ENCODE data around the gene CAPN12.

DNA sequence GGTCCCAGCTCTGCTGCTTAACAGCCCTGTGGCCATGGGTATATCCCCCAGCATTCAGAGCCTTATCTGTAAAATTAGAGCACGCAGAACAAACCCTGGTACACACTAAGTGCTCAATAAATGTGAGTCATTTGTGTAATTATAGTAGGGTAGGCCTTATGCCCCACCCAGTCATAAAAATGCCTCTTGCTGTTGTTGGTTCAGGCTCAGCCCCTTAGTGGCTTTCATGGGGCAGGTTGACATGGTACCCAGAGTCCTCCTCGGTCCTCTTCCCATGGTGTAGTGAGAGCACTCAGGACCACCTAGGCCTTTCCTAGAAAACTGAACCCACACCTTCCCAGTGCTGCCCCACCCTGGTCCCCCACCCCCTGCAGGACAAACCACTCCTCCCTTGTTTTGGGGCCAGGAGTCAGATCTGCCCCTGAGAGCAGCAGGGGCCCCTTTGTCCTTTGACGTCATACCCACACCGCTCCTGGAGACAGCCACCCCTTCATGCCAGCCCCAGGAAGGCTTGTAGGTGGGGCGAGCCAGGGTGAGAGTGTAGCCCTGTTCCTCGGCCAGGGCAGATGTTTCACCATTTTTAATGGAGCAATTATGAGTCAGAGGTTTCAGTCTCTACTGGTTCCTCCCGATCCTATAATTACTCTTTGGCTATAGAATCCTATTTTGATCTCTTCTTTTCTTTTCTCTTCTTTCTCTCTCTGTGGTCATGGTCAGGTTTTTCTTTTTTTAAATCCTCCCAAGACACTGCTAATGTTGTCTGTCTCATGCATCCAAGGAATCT lies 60.0 kb downstream of the CAPN12 start:
- no peak for TF ChIP-seq GATA2 (IDR thresholded peaks at IDR 0.05; ENCODE audit: low read depth, low read length)
- TF ChIP-seq GATA3 (IDR thresholded peaks at IDR 0.05; ENCODE audit: low read depth, low read length) = no peak

Data from SH-SY5Y (cell line).